Measurements from ENCODE around the gene SNORC.
"Not testable (repeated sequence)": the region's sequence is repeated elsewhere in the genome, so short reads cannot be mapped to it uniquely, and the experiment has no call there.

SNORC gene

DNA sequence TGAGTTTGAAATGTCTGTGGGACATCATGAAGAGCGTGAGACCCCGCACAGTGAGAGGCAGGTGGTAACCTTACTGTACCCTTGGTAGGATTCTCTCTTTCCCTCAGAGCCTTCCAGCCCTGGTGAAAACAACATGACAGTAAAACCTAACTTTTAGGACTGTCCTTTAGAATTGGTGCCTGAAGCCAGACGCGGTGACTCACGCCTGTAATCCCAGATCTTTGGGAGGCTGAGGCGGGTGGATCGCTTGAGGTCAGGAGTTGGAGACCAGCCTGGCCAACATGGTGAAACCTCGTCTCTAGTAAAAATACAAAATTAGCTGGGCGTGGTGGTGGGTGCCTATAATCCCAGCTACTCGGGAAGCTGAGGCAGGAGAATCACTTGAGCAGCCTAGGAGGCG, 18.0 kb upstream of the SNORC start:
- not testable (repeated sequence) for H3K4me3 ChIP-seq (ENCODE audit: low read depth, low read length); H3K4me1 ChIP-seq (ENCODE audit: control insufficient read depth, insufficient read depth, low read length); H3K9ac ChIP-seq (ENCODE audit: low read depth, low read length); H3K9me3 ChIP-seq (ENCODE audit: control insufficient read depth, insufficient read depth, low read length); H3K27me3 ChIP-seq (ENCODE audit: control insufficient read depth, insufficient read depth, low read length)
- peaks cover 29% of the 10 kb centered on the region for H3K36me3 ChIP-seq (ENCODE audit: control insufficient read depth, insufficient read depth, low read length)

- no peak overlapping the region for H3K9ac ChIP-seq (ENCODE audit: low read depth, low read length)
- no peaks in the 10 kb centered on the region for H3K27me3 ChIP-seq (ENCODE audit: control insufficient read depth, insufficient read depth, low read length)
- H3K4me3 ChIP-seq (ENCODE audit: low read depth, low read length), result no peak overlapping the region
- peaks cover 28% of the 10 kb centered on the region for H3K36me3 ChIP-seq (ENCODE audit: control insufficient read depth, insufficient read depth, low read length)
- no peaks in the 10 kb centered on the region for H3K9me3 ChIP-seq (ENCODE audit: control insufficient read depth, insufficient read depth, low read length)
- H3K4me1 ChIP-seq (ENCODE audit: control insufficient read depth, insufficient read depth, low read length), result no peaks in the 10 kb centered on the region
These were observed 17.4 kb upstream of the SNORC start for GRCh38 chr2:232852676-232853075.

DNA sequence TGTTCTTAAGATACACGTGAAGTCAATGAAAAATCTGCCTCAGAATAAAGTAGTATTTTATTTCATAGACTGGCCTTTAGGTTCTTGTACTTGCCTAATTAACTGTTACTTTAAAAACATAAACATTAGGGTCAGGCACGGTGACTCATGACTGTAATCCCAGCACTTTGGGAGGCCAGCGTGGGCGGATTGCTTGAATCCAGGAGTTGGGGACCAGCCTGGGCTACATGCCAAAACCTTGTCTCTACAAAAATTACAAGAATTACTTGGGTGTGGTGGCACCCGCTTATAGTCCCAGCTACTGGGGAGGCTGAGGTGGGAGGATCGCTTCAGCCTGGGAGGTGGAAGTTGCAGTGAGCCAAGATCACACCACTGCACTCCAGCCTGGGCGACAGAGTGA, 16.0 kb upstream of the SNORC start:
- no peak overlapping the region for H3K9ac ChIP-seq (ENCODE audit: low read depth, low read length)
- no peaks in the 10 kb centered on the region for H3K4me1 ChIP-seq (ENCODE audit: control insufficient read depth, insufficient read depth, low read length)
- no peaks in the 10 kb centered on the region for H3K27me3 ChIP-seq (ENCODE audit: control insufficient read depth, insufficient read depth, low read length)
- no peak overlapping the region for H3K4me3 ChIP-seq (ENCODE audit: low read depth, low read length)
- peaks cover 17% of the 10 kb centered on the region for H3K36me3 ChIP-seq (ENCODE audit: control insufficient read depth, insufficient read depth, low read length)
- H3K9me3 ChIP-seq (ENCODE audit: control insufficient read depth, insufficient read depth, low read length), result no peaks in the 10 kb centered on the region

DNA sequence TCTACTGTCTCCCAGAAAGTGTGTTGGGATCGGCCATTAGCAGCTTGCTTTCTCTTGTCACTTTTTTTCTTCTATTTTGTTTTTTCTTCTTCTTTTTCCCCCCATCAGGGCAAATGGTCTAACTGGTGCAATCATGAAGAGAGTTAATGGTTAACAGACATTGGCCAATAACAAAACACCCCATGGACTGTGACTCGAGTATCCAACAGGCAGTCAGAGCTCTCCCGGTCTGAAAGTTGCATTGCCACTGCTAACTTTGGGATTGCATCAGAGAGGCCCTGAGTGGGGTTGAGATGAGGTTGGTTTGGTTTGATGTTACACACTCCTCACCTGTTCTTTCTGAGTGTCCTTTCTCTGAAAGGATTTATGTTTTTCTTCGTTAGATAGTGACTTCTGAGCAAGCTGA, 12.9 kb upstream of the SNORC start:
- Histone ChIP-seq H3K36me3 (ENCODE audit: control insufficient read depth, insufficient read depth, low read length) (peaks cover 9% of the 10 kb centered on the region), H3K27me3 (ENCODE audit: control insufficient read depth, insufficient read depth, low read length) (no peaks in the 10 kb centered on the region), H3K4me3 (ENCODE audit: low read depth, low read length) (no peak overlapping the region), H3K9me3 (ENCODE audit: control insufficient read depth, insufficient read depth, low read length) (no peaks in the 10 kb centered on the region), H3K9ac (ENCODE audit: low read depth, low read length) (no peak overlapping the region), H3K4me1 (ENCODE audit: control insufficient read depth, insufficient read depth, low read length) (no peaks in the 10 kb centered on the region)

- no peaks in the 10 kb centered on the region for H3K27me3 ChIP-seq (ENCODE audit: control insufficient read depth, insufficient read depth, low read length)
- H3K4me1 ChIP-seq (ENCODE audit: control insufficient read depth, insufficient read depth, low read length), result no peaks in the 10 kb centered on the region
- no peak overlapping the region for H3K4me3 ChIP-seq (ENCODE audit: low read depth, low read length)
- H3K36me3 ChIP-seq (ENCODE audit: control insufficient read depth, insufficient read depth, low read length), result peaks cover 9% of the 10 kb centered on the region
- H3K9ac ChIP-seq (ENCODE audit: low read depth, low read length), result no peak overlapping the region
- H3K9me3 ChIP-seq (ENCODE audit: control insufficient read depth, insufficient read depth, low read length), result no peaks in the 10 kb centered on the region
These were observed 10.6 kb upstream of the SNORC start for GRCh38 chr2:232859385-232859916.

- H3K4me3 ChIP-seq (ENCODE audit: low read depth, low read length), result no peak overlapping the region
- no peaks in the 10 kb centered on the region for H3K27me3 ChIP-seq (ENCODE audit: control insufficient read depth, insufficient read depth, low read length)
- peaks cover 9% of the 10 kb centered on the region for H3K36me3 ChIP-seq (ENCODE audit: control insufficient read depth, insufficient read depth, low read length)
- H3K9ac ChIP-seq (ENCODE audit: low read depth, low read length), result no peak overlapping the region
- no peaks in the 10 kb centered on the region for H3K9me3 ChIP-seq (ENCODE audit: control insufficient read depth, insufficient read depth, low read length)
- no peaks in the 10 kb centered on the region for H3K4me1 ChIP-seq (ENCODE audit: control insufficient read depth, insufficient read depth, low read length)
These were observed 9.3 kb upstream of the SNORC start for GRCh38 chr2:232860593-232861241.

- H3K9ac ChIP-seq (ENCODE audit: low read depth, low read length), result no peak overlapping the region
- H3K27me3 ChIP-seq (ENCODE audit: control insufficient read depth, insufficient read depth, low read length), result no peaks in the 10 kb centered on the region
- H3K36me3 ChIP-seq (ENCODE audit: control insufficient read depth, insufficient read depth, low read length), result peaks cover 8% of the 10 kb centered on the region
- H3K4me3 ChIP-seq (ENCODE audit: low read depth, low read length), result no peak overlapping the region
- no peaks in the 10 kb centered on the region for H3K4me1 ChIP-seq (ENCODE audit: control insufficient read depth, insufficient read depth, low read length)
- H3K9me3 ChIP-seq (ENCODE audit: control insufficient read depth, insufficient read depth, low read length), result no peaks in the 10 kb centered on the region
These were observed 8.7 kb upstream of the SNORC start for GRCh38 chr2:232861353-232861752.

- Histone ChIP-seq H3K9ac (ENCODE audit: low read depth, low read length) (no peak overlapping the region), H3K27me3 (ENCODE audit: control insufficient read depth, insufficient read depth, low read length) (no peaks in the 10 kb centered on the region), H3K4me3 (ENCODE audit: low read depth, low read length) (no peak overlapping the region), H3K36me3 (ENCODE audit: control insufficient read depth, insufficient read depth, low read length) (no peaks in the 10 kb centered on the region), H3K9me3 (ENCODE audit: control insufficient read depth, insufficient read depth, low read length) (no peaks in the 10 kb centered on the region), H3K4me1 (ENCODE audit: control insufficient read depth, insufficient read depth, low read length) (no peaks in the 10 kb centered on the region)
These were observed 6.1 kb upstream of the SNORC start for GRCh38 chr2:232863996-232864395.

DNA sequence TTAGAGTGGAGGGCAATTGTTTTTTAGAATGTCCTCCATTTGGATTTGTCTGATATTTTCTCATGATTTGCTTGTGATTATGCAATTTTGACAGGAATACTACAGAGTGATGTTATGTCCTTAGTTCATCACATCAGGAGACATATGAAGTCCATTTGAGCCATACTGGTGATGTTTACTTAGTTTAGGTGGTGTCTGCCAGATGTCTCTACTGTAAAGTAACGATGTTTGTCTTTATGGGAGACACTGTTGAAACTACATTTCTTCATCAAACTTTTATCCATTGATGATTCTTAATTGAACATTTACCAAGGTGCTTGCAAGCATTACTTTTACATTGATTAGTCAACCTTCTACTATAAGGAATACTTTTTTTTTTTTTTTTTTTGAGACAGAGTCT, 4.9 kb upstream of the SNORC start:
- Histone ChIP-seq H3K36me3 (ENCODE audit: control insufficient read depth, insufficient read depth, low read length) (no peaks in the 10 kb centered on the region), H3K9me3 (ENCODE audit: control insufficient read depth, insufficient read depth, low read length) (no peaks in the 10 kb centered on the region), H3K4me3 (ENCODE audit: low read depth, low read length) (no peak overlapping the region), H3K4me1 (ENCODE audit: control insufficient read depth, insufficient read depth, low read length) (no peaks in the 10 kb centered on the region), H3K9ac (ENCODE audit: low read depth, low read length) (no peak overlapping the region), H3K27me3 (ENCODE audit: control insufficient read depth, insufficient read depth, low read length) (no peaks in the 10 kb centered on the region)

- H3K27me3 ChIP-seq (ENCODE audit: control insufficient read depth, insufficient read depth, low read length), result no peaks in the 10 kb centered on the region
- no peaks in the 10 kb centered on the region for H3K36me3 ChIP-seq (ENCODE audit: control insufficient read depth, insufficient read depth, low read length)
- no peaks in the 10 kb centered on the region for H3K4me1 ChIP-seq (ENCODE audit: control insufficient read depth, insufficient read depth, low read length)
- H3K9me3 ChIP-seq (ENCODE audit: control insufficient read depth, insufficient read depth, low read length), result no peaks in the 10 kb centered on the region
- H3K9ac ChIP-seq (ENCODE audit: low read depth, low read length), result no peak overlapping the region
- H3K4me3 ChIP-seq (ENCODE audit: low read depth, low read length), result no peak overlapping the region
These were observed 4.0 kb upstream of the SNORC start for GRCh38 chr2:232866104-232866503.

DNA sequence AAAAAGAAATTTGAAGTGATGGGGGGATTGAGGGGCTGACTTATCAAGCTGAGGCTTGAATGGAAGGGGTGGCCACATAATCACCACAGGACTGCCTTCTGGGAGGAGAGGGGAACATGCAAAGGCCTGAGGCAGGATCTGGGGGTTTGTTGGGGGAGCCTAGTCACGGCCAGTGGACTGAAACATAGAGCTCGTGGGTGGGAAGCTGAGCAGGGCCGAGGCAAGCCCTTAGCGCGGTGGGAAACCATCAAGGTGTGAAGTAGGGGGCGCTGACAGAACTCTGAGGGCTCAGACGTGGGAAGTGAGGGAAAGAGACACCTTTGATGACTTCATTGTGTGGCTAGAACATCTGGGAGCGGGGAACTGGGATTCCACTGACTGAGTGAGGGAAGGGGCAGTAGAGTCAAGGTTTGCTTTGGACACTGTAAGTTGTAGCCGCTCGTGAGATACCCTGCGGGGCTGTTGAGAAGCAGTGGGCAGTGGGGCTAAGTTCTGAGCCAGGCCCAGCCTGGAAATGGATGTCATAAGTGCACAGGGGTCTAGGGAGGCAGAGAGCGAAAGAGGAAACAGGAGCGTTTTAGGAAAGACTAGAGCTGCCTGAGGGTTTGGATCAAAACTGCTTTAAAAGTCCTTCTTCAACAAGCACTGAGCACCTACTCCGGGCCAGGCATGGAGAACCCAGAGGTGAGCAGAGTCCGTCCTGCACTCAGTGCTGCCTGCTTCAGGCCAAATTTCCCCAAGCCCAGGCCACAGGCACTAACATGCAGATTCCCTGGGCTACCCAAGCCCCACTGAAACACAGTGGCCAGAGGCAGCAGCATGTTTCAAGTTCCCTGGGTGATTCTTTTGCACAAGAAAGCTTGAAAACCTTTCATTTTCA, 686 bp upstream of the SNORC start:
- H3K27me3 ChIP-seq (ENCODE audit: control insufficient read depth, insufficient read depth, low read length), result no peaks in the 10 kb centered on the region
- H3K4me3 ChIP-seq (ENCODE audit: low read depth, low read length), result no peak overlapping the region
- H3K9me3 ChIP-seq (ENCODE audit: control insufficient read depth, insufficient read depth, low read length), result no peaks in the 10 kb centered on the region
- no peak overlapping the region for H3K9ac ChIP-seq (ENCODE audit: low read depth, low read length)
- H3K4me1 ChIP-seq (ENCODE audit: control insufficient read depth, insufficient read depth, low read length), result no peaks in the 10 kb centered on the region
- no peaks in the 10 kb centered on the region for H3K36me3 ChIP-seq (ENCODE audit: control insufficient read depth, insufficient read depth, low read length)

Data from iPS-15b (cell line).